Left forelimb (tissue), 1 donor: ENCODE data around the gene SIVA1.

Experiments
- DNase-seq: peaks from one replicate; pipeline ENCODE4 v3.0.0-alpha.2; 2018; ENCODE audit warnings: low spot score

Gene SIVA1

DNA sequence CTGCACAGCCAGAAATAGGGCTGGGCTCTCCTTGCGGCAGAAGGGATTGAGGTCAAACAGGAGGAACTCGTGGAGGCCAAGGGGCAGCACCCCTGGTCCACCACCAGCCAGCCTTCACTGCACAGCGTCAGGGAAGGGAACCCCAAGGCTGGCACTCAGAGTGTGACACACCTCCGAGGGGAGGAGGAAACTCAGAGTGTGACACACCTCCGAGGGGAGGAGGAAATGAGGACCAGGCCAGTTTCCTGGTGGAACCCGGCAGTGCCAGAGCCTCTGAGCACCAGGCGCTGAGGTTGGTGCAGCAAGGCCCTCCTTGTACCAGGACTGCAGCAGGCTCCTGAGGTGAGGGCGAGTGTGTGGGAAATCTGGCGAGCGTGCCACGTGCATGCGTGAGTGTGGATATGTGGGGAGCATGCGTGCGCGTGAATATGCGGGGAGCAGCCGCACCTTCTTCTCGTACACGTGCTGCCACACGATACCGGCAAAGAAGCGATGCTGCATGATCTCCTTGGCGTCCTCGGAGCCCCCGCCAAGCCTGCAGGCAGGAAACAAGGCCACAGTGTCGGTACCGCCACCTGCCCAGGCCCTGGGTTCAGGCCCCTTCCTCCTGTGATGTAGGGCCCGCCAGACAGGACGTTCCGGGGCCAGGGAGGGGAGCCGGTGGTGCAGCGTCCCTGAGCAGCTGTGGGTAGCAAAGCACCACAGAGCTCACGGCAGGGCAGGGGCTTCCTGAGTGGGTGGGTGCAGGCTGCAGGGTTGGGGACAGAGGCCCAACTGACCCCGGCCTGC lies 19.2 kb downstream of the SIVA1 start:
- DNase-seq: no peak

DNA sequence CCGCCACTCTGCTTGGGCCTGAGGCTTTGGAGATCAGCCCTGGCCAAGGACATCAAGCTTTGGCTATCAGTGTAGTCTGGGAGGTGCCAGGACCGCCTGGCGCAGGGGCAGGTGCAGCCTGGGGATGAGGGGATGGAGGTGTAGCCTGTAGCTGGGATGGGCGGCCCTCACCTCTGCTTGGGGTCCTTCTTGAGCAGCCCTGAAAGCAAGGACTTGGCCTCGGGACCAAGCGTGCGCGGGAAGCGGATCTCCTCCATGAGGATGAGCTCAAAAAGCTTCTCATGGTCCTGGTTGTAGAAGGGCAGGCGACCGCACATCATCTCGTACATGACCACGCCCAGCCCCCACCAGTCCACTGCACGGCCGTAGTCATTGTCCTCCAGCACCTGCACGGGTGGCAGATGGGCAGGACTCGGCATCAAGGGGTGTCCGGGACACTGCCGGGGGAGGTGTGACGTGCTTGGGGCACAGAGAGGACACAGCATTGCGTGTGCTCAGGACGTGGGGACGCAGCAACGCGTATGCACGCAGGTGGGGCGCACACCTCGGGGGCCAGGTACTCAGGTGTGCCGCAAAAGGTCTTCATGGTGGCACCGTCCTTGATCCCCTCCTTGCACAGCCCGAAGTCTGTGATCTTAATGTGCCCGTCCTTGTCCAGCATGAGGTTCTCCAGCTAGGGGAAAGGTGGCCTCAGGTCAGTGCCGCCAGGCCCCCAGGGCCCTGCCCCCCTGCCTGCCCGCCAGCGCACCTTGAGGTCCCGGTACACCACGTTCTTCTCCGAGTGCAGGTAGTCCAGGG lies 20.0 kb downstream of the SIVA1 start:
- no peak for DNase-seq

- DNase-seq: no peak
Measured at GRCh38 chr14:104773505-104774452, 20.8 kb downstream of the SIVA1 start.

- no peak for DNase-seq
Measured at GRCh38 chr14:104774453-104775072, 21.6 kb downstream of the SIVA1 start.

DNA sequence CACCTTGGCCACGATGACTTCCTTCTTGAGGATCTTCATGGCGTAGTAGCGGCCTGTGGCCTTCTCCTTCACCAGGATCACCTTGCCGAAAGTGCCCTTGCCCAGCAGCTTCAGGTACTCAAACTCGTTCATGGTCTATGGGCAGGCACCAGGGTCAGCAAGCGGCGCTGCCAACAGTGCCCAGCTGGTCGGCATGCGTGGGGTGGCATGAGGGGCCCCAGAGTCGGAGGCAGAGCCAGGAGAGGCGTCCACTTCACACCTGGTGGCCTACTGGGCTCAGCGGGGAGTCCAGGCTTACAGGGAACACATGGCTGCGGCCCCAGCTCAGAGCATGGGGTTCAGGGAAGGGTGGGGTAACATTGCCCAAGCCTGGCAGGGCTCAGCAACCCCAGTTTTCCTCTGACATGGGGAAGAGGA lies 22.1 kb downstream of the SIVA1 start:
- DNase-seq: no peak

DNA sequence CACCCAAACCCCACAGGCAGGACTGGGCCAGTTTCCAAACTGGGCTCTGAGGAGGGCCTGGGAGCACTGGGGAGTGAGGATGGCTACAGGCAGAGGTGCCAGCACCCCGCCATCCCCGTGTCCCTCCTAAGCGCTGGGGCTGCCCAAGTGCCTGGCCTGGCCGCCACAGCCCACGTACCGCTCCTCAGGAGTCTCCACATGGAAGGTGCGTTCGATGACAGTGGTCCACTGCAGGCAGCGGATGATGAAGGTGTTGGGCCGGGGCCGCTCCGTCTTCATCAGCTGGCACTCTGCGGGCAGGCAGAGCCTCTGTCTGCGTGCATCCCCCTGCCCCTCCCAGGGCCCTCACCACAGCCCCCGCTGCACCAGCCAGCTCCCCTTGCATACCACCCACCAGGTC lies 23.5 kb downstream of the SIVA1 start:
- DNase-seq: no peak

GRCh38 chr14:104776961-104777807 lies 24.2 kb downstream of the SIVA1 start:
- DNase-seq: no peak

DNA sequence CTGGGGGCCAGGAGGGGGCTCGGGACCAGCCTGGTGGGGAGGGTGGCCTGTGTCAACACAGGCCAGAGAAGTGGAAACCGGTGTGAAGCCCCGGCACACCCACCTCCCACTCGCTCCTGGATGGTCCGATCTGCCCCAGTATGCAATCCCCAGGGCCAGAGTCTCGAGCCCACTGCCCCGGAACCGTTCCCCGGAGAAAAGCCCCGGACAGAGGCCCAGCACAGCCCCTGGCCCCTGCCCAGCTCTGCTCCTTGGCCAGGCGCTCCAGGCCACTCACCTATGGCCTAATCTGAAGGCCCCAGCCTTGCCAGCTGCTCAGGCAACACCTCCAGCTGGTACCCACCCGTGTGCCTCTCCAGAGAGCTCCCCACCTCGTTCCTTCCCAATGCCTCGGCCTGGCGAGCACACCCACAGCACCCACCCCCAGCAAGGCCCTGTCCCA lies 24.9 kb downstream of the SIVA1 start:
- DNase-seq: no peak

GRCh38 chr14:104778694-104779331 lies 25.9 kb downstream of the SIVA1 start:
- no peak for DNase-seq

DNA sequence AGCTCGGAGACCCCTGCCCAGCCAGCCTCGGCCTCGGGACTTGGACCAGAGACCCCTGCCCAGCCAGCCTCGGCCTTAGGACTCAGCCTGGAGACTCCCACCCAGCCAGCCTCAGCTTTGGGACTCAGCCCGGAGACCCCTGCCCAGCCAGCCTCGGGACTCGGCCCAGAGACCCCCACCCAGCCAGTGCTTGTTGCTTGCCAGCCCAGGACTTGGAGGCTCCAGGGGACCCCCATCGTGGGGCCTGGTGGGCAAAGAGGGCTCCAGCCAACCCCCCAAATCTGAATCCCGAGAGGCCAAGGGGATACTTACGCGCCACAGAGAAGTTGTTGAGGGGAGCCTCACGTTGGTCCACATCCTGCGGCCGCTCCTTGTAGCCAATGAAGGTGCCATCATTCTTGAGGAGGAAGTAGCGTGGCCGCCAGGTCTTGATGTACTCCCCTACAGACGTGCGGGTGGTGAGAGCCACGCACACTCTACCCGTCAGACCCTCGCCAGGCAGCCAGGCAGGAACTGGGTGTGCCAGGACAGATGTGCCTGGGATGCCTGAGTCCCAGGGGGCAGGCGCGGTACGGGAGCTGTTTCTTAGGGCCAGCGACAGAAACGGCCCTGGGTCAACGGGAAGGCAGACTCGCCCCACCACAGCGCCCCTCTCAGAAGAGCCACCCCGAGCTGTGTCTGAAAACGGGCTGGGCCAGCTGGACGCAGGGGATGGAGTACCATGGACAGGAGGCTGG lies 27.0 kb downstream of the SIVA1 start:
- DNase-seq: no peak

DNA sequence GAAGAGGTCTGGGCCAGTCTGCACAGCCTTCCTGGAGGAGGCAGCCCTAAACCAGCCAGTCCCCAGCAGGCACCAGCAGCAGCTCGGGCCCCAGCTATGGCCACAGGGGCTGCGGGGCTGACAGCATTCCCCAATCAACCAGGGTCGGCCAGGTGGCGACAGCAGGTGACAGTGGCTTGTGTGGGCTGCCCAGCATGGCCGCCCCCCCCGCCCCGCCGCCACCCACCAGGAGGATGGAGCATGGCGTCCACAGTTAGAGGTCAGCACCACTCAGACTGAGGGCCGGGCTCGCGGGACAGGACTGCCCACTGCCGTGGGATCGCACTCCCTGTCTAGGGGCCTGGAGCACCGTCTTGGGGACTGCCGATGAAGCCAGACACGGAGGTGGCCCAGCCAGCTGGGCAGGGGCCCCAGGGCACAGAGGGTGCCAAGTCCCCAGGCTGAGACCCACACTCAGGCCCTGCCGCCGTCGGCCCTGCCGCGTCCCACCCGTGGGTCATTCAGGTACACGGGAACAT lies 27.6 kb downstream of the SIVA1 start:
- DNase-seq: no peak

GRCh38 chr14:104781271-104782077 lies 28.5 kb downstream of the SIVA1 start:
- no peak for DNase-seq

GRCh38 chr14:104782086-104782807 lies 29.3 kb downstream of the SIVA1 start:
- DNase-seq: no peak

DNA sequence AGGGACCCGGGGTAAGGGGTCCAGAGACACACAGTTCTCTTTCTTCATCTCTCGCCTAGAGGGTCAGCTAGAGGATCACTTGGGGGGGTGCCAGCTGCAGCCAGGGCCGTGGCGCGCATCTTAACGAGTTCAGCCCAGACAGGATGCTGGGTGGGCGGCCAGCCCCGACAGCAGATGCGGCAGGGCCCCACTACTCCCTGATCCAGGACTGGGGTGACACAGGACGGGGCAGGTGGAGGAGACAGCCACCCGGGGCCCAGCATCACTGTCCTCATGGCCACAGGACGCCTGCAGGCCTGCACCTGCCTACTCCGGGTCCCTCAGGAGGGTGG lies 29.8 kb downstream of the SIVA1 start:
- no peak for DNase-seq

- no peak for DNase-seq
Measured at GRCh38 chr14:104783484-104784217, 30.7 kb downstream of the SIVA1 start.

- DNase-seq: no peak
Measured at GRCh38 chr14:104784218-104784568, 31.2 kb downstream of the SIVA1 start.
